Liver (tissue), 3 donors: ENCODE data around the gene PSMC3.

Source experiments
- FOXA1 ChIP-seq: IDR thresholded peaks from 2 replicates; pipeline ENCODE4 v1.6.1; 2016; ENCODE audit warnings: antibody characterized with exemption
- NR2F2 ChIP-seq: IDR thresholded peaks from 2 replicates; pipeline ENCODE4 v1.6.1; 2016; ENCODE audit warnings: antibody characterized with exemption
- RAD21 ChIP-seq, 2 donors: IDR thresholded peaks; 2 replicates each; pipeline ENCODE4 v1.6.1; 2016; ENCODE audit warnings: antibody characterized with exemption in 2 of 2, mild to moderate bottlenecking in 2 of 2
- SP1 ChIP-seq: IDR thresholded peaks from 2 replicates; pipeline ENCODE4 v1.6.1; 2018; ENCODE audit warnings: antibody characterized with exemption, mild to moderate bottlenecking
- TAF1 ChIP-seq: conservative IDR thresholded peaks from 2 replicates; pipeline ENCODE4 v1.6.1; 2016; ENCODE audit warnings: antibody characterized with exemption, mild to moderate bottlenecking
- YY1 ChIP-seq: IDR thresholded peaks from 2 replicates; pipeline ENCODE4 v1.6.1; 2016; ENCODE audit warnings: antibody characterized with exemption, mild to moderate bottlenecking
- TF ChIP-seq, protein P1 (sequence below): fragments of 150-350 bp; IDR thresholded peaks from 2 replicates; pipeline ENCODE4 v1.5.1; 2017; ENCODE audit warnings: improper control_type of control experiment, low read depth, low read length; ENCODE audit not compliant: missing input control
- TF ChIP-seq, protein P2 (sequence below): IDR thresholded peaks from 2 replicates; pipeline ENCODE4 v1.6.1; 2016; ENCODE audit warnings: antibody characterized with exemption, mild to moderate bottlenecking
- TF ChIP-seq, protein P3 (sequence below): IDR thresholded peaks from 2 replicates; pipeline ENCODE4 v1.6.1; 2016; ENCODE audit warnings: antibody characterized with exemption
- TF ChIP-seq, protein P4 (sequence below): IDR thresholded peaks from 2 replicates; pipeline ENCODE4 v1.6.1; 2016; ENCODE audit warnings: antibody characterized with exemption
- TF ChIP-seq, protein P5 (sequence below): IDR thresholded peaks from 2 replicates; pipeline ENCODE4 v1.6.1; 2016; ENCODE audit warnings: antibody characterized with exemption
- donor health status: healthy.
- donor health status: healthy.

DNA sequence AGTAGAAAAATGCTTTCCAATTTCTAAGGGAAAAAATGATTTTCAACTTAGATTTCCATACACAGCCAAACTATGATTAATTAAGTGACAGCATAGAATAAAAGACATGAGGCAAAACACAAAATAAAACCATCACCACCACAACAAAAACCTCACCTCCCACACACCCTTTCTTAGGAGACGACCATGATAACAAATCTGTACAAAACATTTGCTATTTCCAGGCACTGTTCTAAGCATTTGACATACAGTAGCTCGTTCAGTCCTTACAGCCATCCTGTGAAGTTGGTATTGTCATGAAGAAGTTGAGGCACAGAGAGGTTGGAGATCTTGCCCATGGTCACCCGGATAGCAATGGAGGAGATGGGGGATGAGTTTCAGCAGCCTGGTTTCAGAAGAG, 56.6 kb downstream of the PSMC3 start:
- TF ChIP-seq, protein P1, sequence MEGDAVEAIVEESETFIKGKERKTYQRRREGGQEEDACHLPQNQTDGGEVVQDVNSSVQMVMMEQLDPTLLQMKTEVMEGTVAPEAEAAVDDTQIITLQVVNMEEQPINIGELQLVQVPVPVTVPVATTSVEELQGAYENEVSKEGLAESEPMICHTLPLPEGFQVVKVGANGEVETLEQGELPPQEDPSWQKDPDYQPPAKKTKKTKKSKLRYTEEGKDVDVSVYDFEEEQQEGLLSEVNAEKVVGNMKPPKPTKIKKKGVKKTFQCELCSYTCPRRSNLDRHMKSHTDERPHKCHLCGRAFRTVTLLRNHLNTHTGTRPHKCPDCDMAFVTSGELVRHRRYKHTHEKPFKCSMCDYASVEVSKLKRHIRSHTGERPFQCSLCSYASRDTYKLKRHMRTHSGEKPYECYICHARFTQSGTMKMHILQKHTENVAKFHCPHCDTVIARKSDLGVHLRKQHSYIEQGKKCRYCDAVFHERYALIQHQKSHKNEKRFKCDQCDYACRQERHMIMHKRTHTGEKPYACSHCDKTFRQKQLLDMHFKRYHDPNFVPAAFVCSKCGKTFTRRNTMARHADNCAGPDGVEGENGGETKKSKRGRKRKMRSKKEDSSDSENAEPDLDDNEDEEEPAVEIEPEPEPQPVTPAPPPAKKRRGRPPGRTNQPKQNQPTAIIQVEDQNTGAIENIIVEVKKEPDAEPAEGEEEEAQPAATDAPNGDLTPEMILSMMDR: no peak
- TF ChIP-seq RAD21 (IDR thresholded peaks at IDR 0.05) (no peak), FOXA1 (no peak), YY1 (no peak), SP1 (no peak), NR2F2 (no peak), TAF1 (no peak)
- TF ChIP-seq, protein P2, sequence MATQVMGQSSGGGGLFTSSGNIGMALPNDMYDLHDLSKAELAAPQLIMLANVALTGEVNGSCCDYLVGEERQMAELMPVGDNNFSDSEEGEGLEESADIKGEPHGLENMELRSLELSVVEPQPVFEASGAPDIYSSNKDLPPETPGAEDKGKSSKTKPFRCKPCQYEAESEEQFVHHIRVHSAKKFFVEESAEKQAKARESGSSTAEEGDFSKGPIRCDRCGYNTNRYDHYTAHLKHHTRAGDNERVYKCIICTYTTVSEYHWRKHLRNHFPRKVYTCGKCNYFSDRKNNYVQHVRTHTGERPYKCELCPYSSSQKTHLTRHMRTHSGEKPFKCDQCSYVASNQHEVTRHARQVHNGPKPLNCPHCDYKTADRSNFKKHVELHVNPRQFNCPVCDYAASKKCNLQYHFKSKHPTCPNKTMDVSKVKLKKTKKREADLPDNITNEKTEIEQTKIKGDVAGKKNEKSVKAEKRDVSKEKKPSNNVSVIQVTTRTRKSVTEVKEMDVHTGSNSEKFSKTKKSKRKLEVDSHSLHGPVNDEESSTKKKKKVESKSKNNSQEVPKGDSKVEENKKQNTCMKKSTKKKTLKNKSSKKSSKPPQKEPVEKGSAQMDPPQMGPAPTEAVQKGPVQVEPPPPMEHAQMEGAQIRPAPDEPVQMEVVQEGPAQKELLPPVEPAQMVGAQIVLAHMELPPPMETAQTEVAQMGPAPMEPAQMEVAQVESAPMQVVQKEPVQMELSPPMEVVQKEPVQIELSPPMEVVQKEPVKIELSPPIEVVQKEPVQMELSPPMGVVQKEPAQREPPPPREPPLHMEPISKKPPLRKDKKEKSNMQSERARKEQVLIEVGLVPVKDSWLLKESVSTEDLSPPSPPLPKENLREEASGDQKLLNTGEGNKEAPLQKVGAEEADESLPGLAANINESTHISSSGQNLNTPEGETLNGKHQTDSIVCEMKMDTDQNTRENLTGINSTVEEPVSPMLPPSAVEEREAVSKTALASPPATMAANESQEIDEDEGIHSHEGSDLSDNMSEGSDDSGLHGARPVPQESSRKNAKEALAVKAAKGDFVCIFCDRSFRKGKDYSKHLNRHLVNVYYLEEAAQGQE: no peak
- TF ChIP-seq, protein P3, sequence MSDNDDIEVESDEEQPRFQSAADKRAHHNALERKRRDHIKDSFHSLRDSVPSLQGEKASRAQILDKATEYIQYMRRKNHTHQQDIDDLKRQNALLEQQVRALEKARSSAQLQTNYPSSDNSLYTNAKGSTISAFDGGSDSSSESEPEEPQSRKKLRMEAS: no peak
- TF ChIP-seq, protein P4, sequence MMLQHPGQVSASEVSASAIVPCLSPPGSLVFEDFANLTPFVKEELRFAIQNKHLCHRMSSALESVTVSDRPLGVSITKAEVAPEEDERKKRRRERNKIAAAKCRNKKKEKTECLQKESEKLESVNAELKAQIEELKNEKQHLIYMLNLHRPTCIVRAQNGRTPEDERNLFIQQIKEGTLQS: no peak
- TF ChIP-seq, protein P5, sequence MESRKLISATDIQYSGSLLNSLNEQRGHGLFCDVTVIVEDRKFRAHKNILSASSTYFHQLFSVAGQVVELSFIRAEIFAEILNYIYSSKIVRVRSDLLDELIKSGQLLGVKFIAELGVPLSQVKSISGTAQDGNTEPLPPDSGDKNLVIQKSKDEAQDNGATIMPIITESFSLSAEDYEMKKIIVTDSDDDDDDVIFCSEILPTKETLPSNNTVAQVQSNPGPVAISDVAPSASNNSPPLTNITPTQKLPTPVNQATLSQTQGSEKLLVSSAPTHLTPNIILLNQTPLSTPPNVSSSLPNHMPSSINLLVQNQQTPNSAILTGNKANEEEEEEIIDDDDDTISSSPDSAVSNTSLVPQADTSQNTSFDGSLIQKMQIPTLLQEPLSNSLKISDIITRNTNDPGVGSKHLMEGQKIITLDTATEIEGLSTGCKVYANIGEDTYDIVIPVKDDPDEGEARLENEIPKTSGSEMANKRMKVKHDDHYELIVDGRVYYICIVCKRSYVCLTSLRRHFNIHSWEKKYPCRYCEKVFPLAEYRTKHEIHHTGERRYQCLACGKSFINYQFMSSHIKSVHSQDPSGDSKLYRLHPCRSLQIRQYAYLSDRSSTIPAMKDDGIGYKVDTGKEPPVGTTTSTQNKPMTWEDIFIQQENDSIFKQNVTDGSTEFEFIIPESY: no peak
